GM10266 (cell line): Measurements from ENCODE around the gene SPAG16.

Source experiments
- DNase-seq: peaks from one replicate; pipeline ENCODE4 v3.0.0; 2012; ENCODE audit errors: extremely low spot score
- TF ChIP-seq, protein P1 (sequence below): IDR thresholded peaks from 2 replicates; pipeline ENCODE4 v1.5.1; 2012; ENCODE audit warnings: mild to moderate bottlenecking, low read depth; ENCODE audit not compliant: control insufficient read depth, insufficient read depth; ENCODE audit errors: missing control alignments

Gene SPAG16

DNA sequence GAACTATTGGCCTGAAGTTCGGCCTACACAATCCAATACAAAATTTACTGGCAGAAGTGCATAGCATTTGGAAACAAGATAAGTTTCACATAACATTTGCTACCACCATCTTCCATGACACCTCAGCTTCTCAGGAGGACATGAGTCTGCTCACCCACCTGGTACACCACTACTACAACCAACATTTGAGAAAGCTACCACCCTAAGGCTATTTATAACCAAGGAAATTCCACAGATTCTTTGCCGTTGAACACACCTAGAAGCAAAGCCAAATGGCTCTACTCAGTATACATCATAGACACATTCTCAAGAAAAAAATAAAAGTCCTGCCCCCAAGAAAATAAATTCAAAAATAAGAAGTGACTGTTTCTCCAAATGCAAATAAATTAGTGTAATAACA, 145.3 kb downstream of the SPAG16 start:
- TF ChIP-seq, protein P1, sequence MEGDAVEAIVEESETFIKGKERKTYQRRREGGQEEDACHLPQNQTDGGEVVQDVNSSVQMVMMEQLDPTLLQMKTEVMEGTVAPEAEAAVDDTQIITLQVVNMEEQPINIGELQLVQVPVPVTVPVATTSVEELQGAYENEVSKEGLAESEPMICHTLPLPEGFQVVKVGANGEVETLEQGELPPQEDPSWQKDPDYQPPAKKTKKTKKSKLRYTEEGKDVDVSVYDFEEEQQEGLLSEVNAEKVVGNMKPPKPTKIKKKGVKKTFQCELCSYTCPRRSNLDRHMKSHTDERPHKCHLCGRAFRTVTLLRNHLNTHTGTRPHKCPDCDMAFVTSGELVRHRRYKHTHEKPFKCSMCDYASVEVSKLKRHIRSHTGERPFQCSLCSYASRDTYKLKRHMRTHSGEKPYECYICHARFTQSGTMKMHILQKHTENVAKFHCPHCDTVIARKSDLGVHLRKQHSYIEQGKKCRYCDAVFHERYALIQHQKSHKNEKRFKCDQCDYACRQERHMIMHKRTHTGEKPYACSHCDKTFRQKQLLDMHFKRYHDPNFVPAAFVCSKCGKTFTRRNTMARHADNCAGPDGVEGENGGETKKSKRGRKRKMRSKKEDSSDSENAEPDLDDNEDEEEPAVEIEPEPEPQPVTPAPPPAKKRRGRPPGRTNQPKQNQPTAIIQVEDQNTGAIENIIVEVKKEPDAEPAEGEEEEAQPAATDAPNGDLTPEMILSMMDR, result no peak
- no peak for DNase-seq

DNA sequence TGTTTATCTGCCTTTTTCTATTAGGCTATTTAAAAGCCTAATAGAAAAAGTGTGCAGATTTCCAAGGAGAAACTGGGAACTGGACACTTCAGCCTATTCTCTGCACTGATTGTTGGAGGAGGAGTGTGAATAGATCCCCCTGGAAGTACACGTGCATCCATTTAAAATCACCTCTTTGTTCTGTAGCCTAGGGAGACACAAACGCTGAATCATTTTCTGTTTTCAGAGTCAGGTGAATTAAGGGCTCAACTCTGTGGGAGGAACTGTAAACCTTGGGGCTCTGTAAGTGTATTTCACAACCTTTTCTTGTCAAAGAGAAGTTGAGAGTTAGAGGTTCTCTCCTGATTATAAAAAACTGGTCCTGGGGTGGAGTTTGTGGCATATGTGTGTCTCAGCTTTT, 159.7 kb downstream of the SPAG16 start:
- TF ChIP-seq, protein P1, result no peak
- DNase-seq, result no peak

DNA sequence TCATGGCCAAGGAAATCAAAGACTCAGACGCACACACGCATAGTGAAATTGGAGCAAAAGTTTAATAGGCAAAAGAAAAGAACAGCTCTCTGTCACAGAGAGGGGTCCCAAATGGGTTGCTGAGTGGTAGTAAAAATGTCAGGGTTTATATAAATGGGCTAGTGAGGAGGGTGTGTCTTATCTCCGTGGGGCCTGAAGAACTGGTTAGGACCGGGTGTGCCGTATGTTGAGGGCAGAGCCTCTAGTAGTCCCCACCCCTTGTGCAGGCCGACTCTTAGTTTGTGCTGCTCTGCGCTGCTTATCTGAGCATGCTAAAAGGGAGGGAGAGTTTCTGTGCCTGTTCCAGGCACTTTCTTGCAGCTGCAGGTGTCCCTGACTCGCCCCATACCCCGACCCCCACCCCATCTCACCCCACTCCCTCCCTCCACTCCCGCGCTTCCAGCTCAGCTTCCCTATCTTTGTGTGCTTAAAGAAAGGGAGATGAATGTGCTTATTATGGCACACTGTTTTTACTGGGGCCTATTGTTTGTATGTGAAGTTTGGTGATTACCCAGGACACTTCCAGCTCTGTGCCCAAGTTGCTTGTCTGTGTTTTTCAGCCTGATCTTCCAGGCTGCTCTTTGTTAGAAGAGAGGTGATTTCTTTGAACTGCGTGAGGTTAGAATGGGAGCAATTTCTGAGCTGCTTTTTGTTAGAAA, 167.4 kb downstream of the SPAG16 start:
- DNase-seq, result no peak
- TF ChIP-seq, protein P1, result no peak

DNA sequence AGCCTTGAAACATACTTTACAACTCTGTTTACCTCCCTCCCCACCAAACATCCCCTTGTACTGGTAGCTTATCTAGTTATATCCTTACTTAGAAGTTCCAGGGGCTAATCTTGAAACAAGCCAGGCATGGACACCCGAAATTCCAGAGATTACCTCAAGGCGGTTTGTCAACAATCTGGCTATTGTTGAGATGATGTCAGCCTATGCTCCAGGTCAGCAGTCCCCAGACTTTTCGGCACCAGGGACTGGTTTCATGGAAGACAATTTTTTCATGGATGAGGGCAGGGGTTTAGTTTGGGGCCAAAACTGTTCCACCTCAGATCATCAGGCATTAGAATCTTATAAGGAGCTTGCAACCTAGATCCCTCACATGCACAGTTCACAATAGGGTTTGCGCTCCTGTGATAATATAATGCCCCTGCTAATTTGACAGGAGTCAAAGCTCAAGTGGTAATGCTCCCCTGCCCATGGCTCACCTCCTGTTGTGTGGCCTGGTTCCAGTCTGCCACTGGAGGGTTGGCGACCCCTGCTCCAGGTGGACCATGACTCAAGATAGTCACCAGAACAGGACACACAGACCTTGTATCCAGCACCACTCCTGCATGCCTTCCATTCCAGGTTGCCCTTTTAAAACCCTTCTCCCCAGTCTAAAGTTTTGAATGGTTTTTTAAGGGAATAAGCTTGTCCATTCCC, 171.2 kb downstream of the SPAG16 start:
- TF ChIP-seq, protein P1, result no peak
- no peak for DNase-seq

DNA sequence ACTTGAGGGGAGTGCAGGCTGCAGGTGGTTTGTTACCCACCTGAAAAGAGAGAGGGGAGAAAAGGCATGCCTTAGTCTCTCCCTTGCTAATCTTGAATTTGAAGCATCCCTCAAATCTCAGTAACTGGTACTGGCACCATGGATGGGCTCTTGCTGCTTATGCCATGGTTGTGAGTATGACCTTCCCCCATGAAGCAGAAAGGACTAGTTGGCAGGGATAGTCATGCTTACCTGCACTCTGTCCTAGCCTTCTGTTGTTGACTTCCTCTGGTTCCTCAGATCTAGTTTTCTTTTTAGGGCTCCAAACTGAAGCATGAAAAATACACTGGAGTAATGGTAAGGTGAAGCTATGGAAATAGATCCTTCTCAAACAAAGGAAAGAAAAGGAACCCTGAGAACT, 191.2 kb downstream of the SPAG16 start:
- TF ChIP-seq, protein P1, result no peak
- no peak for DNase-seq

DNA sequence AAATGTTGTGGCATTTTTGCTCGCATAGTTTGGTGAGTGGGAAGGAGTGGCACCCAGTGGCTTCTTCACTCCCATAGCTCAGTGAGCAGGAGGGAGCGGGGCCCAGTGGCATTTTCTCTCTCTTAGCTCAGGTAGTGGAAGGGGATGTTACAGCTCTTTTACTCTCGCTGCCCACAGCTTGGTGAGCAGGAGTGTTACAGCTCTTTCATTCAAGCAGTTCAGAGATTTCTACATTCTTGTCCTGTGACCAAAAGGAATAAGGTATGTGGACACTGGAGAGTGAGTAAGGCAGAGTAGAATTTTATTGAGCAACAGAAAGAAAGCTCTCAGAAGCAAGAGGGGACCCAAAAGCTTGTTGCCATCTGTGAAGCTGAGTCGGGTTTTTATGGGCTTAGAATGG, 192.4 kb downstream of the SPAG16 start:
- TF ChIP-seq, protein P1, result no peak
- no peak for DNase-seq

DNA sequence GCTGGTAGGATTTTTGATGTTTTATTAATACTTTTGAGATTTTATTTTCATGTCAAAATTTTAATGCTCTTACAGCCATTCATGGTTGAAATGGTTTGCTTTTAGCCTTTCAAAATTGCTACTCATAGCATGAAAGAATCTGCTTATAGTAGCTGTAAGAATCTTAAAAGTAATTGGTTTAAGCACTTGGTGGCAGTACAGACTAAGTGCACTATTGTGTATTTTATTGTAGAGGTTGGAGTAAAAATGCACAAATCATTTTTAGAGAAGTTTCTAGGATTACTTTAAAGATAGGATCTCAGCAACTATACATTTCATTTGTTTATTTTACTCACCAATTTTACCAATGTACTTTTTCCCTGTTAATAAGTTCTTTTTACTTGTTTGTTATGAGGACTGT, 205.8 kb downstream of the SPAG16 start:
- DNase-seq, result no peak
- TF ChIP-seq, protein P1, result peak; percentile 25
